ENCODE results near the gene SOX6.
"Not testable (repeated sequence)": the region's sequence is repeated elsewhere in the genome, so short reads cannot be mapped to it uniquely, and the experiment has no call there.

The SOX6 gene

DNA sequence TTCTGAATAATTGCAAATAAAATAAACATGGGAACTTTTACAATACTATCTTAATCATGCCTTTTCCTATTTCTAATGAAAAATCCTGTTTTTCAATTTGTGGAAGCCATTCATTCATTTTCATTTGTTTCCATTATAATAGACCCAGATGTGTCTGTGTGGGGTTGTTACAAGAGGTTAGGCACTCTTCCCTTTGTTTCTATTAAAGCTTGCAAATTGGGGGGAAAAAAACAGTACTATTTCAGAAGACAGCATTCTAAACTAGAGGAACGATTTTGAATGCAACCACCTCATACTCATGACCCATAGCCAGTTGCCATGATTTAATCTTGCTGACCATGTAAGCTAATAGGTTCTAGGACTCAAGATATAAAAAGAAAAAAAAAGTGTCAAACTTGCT lies 175.5 kb downstream of the SOX6 start:
- DNase-seq = no peak

DNA sequence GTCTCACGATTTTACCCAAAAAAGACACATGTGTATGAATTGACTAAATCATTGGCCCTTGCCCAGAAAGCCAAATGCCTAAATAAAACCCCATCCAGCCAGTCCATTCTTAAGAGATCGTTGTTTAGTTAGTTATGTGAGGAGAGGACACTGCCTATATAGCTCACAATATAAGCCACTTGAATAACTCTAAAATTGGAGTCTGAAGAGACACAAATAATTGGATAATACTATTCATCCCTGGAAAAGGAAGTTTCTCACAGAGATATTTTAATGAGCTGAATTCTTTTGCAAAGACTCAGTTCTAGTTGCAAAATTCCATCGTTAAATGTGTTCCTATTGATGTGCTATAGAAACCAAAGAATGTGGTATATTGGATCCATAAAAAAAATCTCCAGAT lies 176.7 kb downstream of the SOX6 start:
- no peak for DNase-seq

DNA sequence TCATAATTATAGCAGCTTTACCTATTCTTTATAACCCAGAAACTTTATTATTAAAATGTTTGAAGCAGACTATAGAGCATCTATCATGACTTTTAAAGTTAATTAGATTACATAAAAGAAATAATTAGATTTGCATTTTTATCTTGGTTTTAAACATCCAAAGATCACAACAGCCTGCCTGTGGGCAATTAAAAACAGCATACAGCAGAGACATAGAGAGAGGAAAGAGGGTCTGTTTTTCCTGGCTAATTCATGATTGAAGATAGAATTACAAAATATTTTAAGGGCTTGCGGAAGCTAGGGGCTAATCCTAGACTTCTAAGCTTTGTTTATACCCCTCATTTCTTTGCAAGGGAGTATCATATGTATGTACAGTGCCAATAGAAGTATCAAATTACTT lies 178.1 kb downstream of the SOX6 start:
- no peak for DNase-seq

DNA sequence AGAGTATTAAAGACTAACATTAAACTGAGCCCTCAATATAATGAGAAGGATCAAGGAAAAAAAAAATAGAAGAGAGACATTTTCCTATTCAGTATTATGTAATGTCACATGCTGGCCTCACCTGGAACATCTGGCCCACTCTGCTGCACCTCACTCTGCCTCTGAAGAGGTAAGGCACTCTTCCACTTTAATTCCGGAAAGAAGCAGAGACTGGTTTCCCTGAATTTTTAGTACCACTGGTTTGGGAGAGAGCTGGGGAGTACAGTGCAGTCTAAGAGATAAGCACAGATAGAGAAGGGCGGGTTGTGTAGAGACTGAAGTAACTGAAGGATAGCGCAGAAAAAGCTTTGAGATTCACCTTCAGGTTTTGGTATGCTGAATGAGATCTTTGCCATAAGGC lies 178.7 kb downstream of the SOX6 start:
- DNase-seq = no peak

DNA sequence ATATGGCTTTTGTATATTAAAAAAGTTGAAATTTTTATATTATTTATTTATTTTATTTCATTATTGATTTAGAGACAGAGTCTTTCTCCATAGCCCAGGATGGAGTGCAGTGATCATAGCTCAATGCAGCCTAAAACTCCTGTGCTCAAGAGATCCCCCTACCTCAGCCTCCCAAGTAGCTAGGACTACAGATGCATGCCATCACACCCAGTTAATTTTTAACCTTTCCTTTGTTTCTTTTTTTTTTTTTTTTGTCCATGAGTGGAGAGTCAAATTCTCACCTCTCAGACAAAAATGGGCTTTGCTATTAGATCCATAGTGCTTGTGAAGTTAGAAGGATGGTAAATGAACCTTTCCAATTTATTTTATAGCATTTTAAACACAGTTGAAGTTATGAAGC lies 182.5 kb downstream of the SOX6 start:
- DNase-seq = no peak

DNA sequence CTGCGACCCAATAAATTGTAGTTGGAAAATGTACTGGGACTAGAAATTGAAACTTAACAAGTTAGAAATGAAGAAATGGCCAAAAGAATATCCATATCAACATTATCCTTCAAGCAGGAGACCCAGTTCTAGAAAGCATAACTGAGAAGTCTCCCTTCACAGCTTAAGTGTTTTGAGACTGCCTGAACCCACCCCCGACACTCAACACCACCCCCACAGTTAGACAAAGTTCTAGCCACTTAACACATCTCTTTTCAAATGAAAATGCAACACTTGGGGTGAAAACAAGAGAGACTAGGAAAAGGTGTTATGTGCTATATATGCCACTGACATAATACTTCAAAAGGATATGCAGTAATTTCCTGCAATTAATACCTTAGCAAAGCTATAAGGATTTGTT lies 184.5 kb downstream of the SOX6 start:
- no peak for DNase-seq

DNA sequence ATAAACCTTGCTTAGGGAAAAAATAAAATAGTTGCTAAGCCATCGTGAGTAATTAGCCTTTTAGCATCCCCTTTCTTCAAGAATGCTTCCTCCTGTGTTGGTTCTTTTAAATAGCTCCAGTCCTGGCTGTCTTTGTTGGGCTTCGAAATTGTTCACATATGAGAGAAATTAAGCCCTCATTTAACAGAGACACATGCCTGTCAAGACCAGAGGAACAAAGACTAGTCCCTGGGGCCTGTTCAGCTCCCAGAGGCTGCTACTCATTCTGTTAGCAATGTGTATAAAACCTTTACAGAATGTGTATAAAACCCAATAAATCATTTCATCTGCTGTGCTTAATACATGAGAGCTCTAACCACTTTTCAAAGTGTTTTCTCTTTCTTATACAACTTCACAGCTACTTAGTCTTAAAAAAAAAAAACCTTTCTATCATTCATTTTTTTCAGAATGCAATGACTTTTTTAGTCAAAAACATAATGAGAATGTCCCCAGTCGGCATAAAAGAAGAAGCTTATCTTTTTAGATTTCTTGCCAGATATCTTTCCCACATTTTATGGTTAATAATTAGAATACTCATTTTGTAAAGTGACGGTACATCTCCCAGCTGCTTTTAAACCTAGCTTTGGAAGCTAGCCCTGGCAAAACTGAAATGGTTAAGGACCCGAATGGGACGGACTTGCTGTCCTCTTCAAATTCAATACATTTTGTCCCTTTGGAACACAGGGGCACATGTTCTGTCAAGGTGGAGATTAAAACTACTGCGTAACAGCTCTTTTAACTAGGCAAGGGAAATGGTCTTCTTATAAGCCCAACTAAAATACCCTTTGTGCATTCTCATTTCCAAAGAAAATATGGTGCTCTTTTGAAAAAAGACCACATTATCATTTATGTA lies 186.1 kb downstream of the SOX6 start:
- DNase-seq = no peak

DNA sequence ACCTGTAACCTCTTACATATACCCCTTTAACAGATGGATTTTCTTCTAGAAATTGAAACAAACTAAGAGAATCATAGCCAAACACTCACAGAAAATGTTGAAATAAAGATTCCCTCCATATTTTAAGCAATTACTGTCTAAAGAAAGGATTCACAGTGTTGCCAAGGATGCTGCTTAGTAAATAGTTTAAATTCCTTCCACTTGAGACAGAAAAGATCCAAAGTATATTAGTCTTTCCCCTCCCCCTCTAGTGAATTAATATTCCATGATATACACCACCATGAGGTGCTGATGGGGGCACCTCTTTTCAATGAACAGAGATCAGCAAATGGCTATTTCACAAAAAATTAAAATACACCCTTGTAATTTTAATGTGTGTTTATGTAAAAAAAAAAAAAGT lies 186.8 kb downstream of the SOX6 start:
- DNase-seq = no peak

DNA sequence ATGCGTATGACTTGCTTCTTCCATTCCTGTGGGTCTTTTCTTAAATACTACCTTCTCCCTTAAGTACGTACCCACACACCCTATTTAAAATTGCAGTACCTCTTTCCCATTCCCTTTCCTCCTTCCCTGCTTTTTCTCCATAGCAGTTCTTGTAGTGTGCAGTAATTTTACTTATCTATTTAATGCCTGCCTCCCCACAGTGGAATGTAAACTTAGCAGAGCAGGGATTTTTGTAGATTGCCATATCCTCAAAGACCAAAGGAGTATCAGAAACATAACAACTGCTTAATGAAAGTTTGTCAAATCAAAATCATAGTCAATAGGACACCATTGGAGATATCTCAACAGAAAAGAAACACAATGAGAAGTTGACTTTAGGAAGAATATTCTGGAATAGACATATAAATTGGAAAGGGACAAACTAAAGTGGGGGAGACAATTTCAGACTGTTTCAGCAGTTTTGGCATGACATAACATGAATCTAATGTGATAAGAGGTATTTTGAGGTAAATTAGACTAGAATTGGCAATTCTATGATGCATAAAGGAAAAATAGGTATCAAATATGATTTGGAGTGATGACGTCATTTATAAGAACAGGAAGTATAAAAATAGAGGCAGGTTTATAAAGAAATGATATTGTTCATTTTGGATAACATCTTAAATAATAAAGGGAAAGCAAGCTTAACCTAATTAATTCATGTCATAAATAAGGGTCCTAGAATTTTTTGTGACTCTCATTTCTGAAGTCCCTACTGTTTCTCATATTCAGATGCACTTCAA lies 188.4 kb downstream of the SOX6 start:
- DNase-seq = no peak

DNA sequence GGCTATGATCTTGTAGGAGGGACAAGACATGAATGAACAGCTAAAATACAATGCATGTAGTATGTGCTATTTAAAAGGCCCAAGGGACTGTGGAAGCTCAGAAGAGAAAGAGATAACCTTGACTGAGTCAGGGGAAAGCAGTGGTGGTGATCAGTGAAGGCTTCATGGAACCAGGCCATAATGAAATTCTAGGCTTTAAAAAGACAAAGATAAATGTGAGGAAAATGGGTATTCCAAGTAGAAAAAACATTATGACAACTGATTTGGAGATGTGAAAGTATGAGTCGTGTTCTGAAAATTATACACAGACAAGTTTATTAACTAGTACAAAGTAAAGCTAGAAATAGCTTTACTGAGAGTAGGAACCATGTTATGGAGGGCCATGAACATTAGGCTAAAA lies 189.8 kb downstream of the SOX6 start:
- no peak for DNase-seq

DNA sequence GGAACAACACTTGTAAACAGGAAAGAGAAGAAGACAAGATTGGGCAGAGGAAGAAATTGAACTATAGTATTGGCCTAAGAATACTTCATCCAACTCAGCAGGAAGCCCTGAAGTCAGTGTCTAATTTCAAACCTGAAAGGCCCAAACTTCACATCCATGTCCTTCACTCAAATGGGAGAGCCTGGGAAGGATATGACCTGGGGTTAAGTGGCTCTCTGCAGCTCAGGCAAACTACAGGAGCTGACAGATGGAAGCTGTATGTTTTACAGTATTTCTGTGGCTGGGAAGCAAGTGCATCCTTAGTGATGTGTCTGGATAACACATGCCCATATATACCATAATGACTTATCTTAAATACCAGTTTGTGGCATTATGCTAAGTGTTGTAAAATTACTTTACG lies 196.2 kb downstream of the SOX6 start:
- DNase-seq = no peak

DNA sequence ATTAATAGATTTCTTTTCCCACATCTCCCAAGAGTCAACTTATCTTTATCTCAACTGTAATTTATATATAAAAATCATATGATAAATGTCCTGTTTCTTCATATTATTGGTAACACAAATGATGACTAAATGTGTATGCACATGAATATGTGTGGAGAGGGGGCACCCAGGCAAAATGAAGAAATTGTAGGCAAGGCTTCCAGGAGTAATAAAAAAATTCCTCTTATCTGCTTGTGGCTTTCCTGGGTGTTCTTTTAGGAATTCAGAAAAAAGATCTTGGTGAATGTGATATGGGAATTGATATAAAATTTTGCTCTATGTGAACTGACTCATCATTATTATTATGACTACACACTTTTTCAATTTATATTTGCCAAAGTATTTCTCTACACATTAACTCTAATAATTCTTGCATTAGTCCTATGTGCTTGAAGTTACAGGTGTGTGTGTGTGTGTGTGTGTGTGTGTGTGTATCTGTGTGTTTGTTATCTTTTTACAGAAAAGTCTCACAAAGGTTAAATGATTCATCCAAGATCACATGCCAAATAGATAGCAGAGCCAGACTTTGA lies 197.8 kb downstream of the SOX6 start:
- no peak for DNase-seq

DNA sequence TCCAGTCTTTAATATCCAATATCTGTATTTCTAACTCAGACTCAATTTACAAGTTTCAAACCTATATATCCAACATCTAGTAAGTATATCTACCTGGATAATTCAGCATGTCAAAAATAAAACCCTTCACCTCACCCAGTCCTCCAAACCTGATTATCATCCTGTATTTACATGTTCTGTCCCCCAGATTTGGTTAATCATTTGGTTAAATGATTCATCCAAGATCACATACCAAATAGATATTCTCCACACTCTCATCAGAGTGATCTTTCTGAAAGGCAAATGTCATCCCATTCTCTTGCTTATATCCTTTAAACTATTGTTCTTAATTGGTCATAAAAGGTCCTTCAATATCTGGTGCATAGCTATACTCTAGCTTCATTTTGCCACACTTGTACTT lies 199.0 kb downstream of the SOX6 start:
- DNase-seq = no peak

DNA sequence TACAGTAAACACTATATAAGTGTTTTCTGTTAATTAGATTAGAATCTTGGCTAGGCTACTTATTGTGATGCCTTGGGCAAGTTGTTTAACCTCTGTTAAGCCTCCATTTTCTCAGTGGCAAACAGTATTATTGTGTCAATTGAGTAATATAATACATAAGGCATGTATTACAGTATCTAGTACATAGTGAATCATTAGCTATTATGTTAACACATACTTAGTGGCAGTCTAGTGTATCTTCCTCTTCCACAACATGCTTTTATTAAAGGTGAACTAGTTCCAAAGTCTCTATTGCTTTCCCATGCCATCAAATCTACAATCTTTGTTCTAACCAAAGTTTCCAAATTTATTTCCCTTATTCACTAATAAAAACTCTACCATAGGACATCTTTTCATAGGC lies 200.9 kb downstream of the SOX6 start:
- no peak for DNase-seq

DNA sequence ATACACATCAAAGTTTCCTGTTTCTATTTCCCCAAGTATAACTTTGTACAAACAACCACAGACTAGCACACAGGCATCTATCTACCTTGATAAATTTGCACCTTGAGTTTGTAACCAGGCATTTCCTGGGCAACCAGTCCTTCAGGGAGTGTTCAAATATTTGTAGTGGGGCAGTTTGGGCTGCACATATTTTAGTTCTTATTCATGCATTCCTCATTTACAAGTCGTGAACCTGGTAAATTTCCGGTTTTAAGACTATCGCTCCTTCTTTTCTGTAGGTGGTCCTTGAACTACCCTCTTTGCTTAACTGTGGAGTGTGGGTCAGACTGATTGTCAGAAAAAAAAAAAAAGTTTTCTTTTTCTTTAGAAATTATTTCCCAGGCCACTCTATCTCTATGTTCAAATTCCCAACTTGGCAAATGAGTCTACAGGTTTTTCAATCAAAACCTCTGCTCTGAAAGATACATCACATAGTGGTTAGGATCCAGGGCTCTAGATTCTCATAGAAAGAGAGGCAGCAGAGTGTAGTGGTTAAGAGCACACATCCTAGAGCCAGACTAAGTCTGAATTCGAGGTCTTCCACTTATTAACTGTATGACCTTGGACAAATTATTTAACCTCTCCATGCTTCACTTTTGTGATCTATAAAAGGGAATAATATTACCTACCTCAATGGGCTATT lies 201.5 kb downstream of the SOX6 start:
- no peak for DNase-seq

DNA sequence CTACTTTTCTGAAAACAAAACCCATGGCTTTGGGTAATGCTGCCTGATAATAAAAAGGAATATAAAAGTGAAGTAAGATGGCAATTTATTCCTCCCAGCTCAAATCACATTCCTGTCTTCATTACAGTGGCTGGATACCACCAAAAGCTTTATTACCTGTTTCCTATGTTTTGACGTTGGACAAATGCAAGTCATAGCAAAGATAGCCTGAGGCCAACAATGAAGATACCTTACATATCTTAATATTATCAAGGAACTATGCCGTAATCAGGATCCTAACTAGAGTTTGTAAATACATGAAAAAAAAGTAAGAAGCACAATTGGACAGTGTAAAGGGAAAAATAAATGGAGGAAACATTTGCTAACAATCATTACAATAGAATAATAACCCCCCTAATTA lies 202.4 kb downstream of the SOX6 start:
- no peak for DNase-seq

DNA sequence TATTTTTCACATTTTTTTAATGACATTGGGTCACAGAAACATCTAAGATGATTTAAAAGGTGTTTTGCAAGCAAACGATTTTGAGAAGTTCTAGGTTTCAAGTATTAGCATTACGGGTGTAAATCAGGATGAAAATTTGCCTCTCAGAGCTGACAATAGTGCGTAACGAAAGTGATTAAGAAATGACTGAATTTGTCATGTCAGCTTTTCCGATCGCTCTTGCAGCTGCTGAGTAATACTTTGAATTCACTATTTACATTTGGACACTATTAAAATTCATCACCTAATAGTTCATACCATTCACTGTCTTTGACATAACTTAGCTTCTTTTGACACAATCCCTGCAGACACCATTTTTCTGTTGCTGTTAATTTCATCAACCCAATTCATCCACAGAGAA lies 205.2 kb downstream of the SOX6 start:
- no peak for DNase-seq

DNA sequence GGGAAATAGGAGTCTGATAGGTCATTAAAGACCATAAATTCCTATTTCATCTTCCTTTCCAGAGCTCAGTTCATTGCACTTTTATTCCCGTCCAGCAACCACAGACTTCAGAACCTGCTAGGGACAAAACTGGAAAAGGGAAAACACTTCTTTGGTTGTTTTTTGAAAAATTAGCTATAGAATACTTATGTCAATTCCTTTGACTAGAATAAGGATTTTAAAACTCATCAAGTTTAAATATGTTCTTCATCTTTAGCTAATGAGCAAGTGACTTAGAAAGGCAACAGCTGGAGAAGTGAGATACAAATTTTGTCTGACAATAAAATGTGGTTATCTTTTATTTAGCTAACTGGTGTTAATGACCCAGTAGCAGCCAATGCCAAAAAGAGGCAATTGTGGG lies 206.9 kb downstream of the SOX6 start:
- no peak for DNase-seq

DNA sequence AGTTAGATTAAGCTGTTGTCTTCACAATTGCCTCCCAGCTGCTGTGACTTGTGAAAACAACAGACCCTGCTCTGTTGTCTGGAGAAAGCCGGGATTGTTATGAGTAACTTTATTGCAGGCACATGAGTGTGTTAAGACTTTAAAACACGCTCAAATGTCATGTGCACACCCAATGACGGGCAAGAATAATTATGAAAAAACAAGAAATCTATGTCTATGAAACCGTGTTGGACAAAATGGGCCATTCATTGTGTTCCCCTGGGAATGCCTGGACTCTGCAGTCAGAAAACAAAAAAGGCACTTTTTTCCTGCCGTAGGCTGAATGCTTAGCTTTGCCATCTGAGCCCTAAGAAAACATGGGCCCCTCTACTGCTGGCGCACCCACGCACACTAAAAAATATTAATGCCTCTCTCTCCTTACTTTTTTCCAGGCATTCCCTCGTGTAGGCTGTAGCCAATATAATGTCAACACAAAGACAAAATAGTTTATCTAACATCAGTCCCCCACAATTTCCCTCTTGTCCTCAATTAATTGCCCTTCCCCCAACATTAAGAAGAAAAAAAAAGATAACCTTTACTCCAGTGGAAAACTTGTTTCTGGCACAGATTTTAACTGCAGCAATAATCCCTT lies 207.9 kb downstream of the SOX6 start:
- DNase-seq = no peak

DNA sequence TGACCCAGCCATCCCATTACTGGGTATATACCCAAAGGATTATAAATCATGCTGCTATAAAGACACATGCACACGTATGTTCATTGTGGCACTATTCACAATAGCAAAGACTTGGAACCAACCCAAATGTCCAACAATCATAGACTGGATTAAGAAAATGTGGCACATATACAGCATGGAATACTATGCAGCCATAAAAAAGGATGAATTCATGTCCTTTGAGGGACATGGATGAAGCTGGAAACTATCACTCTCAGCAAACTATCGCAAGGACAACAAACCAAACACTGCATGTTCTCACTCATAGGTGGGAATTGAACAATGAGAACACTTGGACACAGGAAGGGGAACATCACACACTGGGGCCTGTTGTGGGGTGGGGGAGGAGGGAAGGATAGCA lies 209.4 kb downstream of the SOX6 start:
- not testable (repeated sequence) for DNase-seq

DNA sequence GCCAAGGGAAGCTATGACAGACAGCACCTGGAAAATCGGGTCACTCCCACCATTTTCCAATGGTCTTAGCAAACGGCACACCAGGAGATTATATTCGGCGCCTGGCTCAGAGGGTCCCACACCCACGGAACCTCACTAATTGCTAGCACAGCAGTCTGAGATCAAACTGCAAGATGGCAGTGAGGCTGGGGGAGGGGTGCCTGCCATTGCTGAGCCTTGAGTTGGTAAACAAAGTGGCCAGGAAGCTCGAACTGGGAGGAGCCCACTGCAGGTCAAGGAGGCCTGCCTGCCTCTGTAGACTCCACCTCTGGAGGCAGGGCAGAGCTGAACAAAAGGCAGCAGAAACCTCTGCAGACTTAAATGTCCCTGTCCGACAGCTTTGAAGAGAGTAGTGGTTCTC lies 214.7 kb downstream of the SOX6 start:
- not testable (repeated sequence) for DNase-seq

DNA sequence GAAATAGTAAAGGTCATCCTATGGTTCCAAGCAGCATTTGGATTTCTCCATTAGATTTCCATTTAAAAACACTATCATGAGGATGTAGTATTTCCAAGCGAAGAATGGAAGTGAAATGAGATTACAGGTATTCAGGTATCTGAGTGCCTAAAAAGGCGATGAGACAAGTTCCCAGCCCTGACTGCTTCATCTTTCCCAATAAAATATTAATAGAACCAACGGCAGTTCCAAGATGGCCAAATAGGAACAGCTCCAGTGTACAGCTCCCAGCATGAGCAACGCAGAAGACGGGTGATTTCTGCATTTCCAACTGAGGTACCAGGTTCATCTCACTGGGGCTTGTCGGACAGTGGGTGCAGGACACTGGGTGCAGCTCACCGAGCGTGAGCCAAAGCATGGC lies 215.2 kb downstream of the SOX6 start:
- not testable (repeated sequence) for DNase-seq

DNA sequence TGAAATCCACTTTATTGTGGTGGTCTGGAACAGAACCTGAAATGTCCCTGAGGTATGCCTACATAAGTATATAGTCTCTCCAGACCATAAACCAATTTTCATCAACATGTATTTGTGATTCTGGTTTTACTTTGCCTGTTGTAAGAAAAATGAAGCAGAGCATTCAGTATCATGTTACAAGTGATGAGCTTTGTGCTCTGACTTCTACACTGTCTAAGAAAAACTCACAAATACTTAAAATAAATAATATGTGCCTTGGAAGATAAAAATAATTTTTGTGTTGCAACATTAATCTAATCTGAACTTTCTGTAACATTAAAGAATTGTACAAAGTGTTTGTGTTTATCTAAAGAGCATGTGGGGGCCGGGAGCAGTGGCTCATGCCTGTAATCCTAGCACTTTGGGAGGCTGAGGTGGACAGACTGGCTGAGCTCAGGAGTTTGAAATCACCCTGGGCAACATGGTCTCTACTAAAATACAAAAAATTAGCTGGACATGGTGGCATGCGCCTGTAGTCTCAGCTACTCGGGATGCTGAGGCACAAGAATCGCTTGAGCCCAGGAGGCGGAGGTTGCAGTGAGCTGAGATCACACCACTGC lies 219.5 kb downstream of the SOX6 start:
- DNase-seq = no peak
